ENCODE results near the gene RHBDD2.
"Not testable (repeated sequence)": the region's sequence is repeated elsewhere in the genome, so short reads cannot be mapped to it uniquely, and the experiment has no call there.

Gene RHBDD2

DNA sequence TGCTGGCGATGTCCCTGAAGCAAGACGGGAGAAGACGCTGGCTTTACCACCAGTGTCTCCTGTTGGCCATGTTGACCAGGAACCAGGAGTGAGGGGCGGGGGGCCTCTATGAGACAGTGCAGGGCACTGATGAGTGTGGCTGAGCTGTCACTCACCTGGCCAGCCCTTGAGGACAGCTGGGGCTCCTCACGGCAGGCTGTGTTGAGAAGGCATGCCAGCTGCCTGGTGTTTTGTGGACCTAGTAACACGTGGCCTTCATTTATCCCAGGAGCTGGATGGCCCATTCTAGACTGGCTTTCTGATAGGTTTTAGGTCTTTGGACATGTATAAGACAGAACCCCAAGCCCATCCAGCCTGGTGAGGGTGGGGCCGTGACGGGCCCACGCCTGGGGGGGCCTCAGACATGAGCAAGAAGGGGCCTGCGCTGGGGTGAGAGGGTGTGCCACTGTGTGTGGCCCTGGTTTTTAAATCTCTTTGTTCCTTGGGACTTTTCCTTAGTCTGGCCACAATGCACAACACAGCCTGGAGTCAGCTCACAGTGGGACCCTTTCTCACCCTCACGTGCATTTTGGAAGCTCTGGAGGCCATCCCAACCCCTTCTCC, 10.5 kb downstream of the RHBDD2 start:
- DNase-seq (ENCODE audit: low read depth), result no peak

DNA sequence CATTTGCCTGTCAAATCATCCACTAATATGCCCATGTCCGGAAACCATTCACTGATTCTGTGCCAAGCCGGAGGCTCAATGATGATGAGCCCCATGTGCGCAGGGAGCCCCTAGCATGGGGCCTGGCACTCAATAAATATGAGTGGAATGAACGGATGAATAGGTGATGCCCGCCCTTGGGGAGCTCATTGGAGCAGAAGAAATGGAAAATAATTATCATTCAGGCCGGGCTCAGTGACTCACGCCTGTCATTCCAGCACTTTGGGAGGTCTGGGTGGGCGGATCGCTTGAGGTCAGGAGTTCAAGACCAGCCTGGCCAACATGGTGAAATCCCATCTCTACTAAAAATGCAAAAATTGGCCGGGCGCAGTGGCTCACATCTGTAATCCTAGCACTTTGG, 11.0 kb downstream of the RHBDD2 start:
- no peak for DNase-seq (ENCODE audit: low read depth)

DNA sequence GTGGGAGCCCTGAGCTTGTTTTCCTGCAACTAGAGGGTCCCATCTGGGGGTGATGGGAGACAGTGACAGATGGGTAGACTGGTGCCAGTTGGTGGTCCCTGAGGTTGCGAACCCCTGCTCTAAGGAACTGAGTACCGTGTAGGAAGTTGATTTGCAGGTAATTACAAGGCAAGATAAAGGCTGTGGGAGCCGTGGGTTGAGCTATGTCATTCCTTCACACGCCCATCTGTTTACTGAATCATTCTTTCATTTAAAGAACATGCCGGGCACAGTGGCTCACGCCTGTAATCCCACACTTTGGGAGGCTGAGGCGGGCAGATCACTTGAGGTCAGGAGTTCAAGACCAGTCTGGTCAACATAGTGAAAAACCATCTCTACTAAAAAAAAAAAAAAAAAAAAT, 12.4 kb downstream of the RHBDD2 start:
- not testable (repeated sequence) for DNase-seq (ENCODE audit: low read depth)

DNA sequence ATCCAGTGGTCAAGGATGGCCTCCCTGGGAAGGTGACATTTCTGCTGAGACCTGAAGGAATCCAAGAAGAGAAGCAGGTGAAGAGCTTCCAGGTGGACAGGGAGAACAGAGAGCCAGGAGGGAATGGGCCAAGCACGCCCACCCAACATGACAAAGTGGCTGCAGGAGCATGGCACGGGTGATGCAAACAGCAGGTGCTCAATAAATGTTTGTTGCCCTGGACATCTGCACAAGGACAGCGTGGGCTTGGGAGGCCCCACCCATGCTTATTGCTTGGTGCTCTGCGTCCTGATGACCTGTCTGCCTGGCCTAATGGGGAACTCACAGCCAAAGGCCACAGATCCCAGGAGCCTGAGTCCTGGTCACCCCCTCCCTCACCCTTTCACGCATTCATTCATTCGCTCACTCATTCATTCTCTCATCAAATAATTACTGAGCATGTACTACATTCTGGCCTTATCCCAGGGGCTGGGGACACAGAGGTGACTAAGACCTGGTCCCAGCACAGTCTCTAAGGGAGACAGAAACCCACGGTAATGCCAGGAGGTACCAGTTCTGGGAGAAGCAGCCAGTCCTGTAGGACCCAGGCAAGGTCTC, 13.1 kb downstream of the RHBDD2 start:
- DNase-seq (ENCODE audit: low read depth), result no peak

DNA sequence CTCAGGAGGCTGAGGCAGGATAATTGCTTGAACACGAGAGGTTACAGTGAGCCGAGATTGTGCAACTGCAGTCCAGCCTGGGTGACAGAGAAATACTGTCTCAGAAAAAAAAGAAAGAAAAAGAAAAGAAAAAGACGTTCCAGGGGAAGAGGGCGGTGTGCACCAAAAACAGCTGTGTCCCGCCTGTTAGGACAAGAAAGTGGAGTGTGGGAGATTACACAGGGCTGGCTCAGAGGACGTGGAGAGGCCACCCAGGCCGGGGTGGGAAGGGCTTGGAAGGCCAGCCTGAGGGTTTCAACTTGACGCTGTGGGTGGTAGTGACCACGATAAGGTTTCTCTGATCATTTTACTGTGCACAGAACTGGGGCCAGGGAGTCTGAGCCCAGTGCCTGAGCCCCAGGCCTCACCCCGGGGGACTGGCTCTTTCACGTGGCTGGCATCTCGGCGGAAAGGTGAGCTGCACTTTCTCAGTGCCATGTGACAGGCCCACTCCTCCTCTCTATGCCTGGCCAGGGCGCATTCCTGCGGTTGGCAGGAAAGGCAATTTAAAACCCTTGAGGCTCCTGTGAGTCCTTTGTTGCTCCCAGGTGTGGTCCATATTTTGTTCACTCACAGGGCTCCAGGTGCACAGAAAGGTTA, 13.9 kb downstream of the RHBDD2 start:
- no peak for DNase-seq (ENCODE audit: low read depth)

DNA sequence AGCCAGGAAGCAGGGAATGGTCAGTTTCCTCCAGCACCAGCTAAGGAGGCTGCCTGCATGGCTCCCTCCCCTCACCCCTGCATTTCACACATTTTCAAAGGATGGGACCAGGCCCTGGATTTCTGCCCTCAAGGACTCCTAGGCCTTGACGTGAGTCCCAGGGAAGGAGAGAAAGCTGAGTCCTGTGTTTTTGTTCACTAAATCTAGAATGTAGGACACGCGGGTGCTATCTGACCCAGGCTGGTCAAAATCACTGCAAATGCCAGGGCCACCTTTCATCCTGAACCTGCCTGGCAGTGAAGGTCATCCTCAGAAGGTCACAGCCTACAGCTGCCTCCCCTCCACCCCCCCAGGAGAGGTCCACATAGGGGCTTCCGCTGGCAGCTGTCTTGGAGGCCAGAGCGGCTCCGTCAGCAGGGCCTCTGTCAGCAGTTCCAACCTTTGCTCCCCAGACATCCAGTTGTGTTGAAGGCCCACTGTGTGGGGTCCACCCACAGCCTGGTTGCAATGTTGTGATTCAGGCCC, 18.0 kb downstream of the RHBDD2 start:
- no peak for DNase-seq (ENCODE audit: low read depth)

DNA sequence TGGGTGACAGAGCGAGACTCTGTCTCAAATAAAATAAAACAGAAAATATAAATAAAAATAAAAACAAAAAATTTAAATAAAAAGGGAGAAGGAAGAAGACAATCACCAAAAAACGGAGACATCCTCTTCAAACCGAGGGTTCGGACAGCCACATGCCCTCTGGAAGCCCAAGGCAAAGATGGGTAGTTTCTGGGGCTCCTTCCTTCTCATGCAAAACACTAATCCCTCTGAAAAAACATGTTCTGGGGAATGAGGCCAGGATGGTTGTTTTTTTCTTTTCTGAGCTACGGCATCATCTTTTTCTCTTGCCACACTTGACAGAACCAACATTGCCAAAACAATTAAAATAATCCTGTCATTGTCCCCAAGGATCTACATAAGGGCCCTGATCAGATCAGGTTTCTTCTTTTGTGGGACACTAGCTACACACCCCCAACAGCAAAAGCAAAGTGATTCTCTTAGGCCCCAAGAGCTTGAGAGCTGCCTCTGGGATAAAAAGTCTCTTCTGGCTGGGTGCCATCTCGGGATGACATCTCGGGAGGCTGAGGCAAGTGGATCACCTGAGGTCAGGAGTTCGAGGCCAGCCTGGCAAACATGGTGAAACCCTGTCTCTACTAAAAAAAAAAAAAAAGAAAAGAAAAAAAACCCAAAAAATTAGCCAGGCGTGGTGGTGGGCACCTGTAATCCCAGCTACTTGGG, 21.9 kb downstream of the RHBDD2 start:
- DNase-seq (ENCODE audit: low read depth), result no peak

DNA sequence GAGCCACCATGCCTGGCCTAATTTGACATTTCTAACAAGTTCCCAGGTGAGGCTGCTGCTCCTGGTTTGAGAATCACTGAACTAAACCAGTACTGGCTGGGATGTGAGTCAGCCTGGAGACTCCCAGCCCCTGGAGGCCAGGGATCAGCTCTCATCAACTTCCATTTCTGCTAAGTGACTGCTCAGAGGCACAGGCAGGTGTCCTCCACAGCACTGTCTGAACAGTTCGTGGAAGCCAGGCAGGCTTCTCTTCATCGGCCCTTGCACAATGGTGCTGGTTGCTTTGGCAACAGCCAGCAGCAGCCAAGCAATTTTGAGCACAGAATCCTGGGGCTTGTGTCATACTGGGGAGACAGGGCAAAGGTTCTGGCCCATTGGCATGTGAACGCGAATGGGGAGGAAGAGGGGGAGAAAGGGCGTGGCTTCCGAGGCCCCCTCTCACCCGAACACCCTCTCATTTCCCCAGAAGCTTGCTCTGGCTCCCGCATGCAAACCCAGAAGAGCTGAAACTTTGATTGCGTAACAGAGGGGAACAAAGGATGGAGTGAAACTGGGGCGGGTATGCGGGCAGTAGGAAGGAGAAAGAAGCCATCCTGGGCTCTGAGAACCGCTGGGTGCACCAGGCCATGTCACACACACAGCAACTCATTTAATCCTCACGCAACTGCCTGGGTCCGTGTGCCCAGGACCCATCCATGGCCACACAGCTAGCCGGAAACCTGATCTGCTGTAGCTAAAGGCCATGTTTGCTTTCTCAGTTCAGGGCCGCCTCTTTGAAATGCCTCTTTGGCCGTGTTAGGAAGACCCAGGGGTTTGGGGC, 27.2 kb downstream of the RHBDD2 start:
- DNase-seq (ENCODE audit: low read depth), result no peak

DNA sequence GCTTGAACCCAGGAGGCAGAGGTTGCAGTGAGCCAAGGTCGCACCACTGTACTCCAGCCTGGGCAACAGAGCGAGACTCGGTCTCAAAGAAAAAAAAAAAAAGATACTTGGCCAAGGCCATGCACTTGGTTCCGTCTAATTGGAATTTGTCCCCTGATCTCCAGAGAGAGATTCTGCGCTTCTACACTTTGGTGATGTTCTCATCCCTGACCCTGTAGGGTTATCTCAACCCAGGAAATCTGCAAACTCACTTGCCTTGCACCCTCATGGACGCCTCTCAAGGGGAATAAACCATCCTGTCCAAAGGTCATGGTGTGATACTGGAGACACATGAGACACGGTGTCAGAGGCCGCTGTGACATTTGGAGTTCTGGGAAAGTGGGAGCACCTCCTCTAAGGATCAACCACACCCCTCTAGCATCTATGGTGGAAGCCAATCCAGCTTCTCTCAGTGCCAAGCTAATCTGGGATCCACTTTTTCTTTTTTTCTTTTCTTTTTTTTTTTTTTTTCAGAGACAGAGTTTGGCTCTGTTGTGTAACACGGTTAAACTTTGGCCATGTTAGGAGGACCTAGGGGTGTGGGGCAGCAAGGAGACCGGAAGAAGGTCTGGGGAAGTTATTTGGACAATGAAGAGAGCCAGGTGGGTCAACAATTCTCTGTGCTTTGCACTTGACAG, 28.3 kb downstream of the RHBDD2 start:
- no peak for DNase-seq (ENCODE audit: low read depth)

DNA sequence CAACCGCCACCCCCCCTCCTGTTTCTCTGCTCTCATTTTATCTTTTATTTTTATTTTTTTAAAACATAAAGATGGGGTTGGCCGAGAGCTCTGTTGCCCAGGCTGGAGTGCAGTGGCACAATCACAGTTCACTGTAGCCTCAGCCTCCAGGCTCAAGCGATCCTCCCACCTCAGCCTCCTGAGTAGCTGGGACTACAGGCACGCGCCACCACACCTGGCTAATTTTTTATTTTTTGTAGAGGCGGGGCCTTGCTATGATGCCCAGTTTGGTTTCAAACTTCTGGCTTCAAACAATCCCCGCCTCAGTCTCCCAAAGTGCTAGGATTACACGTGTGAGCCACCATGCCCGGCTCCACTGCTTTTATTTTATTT, 28.8 kb downstream of the RHBDD2 start:
- not testable (repeated sequence) for DNase-seq (ENCODE audit: low read depth)

DNA sequence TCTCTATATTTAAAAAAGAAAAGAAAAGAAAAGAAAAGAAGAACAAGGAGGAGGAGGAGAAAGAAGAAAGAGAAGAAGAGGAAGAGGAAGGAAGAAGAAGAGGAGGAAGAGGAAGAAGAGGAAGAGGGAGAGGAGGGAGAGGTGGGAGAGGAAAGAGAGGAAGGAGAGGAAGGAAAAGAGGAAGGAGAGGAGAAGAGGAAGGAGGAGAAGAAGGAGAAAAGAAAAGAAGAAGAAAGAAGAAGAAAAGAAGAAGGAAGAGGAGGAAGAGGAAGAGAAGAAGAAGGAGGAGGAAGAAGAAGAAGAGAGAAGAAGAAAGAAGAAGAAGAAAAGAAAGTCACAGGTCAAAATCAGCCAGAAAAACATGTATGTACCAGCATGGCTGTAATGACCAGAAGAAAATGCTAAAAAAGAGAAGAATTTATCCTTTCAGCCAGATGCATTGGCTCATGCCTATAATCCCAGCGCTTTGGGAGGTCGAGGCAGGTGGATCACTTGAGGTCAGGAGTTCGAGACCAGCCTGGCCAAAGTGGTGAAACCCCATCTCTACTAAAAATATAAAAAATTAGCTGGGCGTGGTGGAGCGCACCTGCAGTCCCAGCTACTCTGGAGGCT, 30.8 kb downstream of the RHBDD2 start:
- DNase-seq (ENCODE audit: low read depth), result no peak

DNA sequence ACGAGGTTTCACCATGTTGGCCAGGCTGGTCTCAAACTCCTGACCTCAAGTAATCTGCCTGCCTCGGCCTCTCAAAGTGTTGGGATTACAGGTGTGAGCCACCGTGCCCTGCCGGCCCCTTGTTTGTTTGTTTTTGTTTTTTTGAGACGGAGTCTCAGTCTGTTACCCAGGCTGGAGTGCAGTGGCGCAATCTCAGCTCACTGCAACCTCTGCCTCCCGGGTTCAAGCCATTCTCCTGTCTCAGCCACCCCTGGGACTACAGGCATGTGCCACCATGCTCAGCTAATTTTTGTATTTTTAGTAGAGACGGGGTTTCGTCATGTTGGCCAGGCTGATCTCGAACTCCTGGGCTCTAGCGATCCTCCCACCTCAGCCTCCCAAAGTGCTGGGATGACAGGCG, 32.4 kb downstream of the RHBDD2 start:
- not testable (repeated sequence) for DNase-seq (ENCODE audit: low read depth)

DNA sequence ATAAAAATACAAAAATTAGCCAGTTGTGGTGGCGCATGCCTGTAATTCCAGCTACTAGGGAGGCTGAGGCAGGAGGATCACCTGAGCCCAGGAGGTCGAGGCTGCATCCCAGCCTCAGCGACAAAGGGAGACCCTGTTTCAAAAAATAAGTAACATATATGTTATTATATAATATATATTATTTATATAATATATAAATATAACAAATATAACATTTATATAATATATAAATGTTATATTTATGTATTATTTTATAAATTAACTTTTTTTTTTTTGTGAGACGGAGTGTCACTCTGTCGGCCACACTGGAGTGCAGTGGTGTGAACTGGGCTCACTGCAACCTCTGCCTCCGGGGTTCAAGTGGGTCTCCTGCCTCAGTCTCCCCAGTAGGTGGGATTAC, 34.6 kb downstream of the RHBDD2 start:
- no peak for DNase-seq (ENCODE audit: low read depth)

DNA sequence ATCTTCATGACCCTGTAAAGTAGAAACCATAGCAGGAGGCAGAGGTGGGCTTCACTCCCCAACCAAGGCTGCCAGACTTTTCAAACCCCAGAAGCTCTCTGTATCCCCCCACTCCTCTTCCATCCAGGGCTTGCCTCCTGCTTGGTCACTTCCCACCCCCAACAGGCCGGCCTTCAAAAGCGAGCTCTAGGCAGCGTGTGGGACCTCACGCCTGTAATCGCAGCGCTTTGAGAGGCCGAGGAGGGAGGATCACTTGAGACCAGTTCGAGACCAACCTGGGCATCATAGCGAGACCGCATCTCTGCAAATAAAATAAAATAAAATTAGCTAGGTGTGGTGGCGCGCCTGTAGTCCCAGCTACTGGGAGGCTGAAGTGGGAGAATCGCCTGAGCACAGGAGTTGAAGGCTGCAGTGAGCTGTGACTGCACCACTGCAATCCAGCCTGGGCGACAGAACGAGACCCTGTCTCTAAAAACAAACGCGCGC, 35.4 kb downstream of the RHBDD2 start:
- DNase-seq (ENCODE audit: low read depth), result no peak

DNA sequence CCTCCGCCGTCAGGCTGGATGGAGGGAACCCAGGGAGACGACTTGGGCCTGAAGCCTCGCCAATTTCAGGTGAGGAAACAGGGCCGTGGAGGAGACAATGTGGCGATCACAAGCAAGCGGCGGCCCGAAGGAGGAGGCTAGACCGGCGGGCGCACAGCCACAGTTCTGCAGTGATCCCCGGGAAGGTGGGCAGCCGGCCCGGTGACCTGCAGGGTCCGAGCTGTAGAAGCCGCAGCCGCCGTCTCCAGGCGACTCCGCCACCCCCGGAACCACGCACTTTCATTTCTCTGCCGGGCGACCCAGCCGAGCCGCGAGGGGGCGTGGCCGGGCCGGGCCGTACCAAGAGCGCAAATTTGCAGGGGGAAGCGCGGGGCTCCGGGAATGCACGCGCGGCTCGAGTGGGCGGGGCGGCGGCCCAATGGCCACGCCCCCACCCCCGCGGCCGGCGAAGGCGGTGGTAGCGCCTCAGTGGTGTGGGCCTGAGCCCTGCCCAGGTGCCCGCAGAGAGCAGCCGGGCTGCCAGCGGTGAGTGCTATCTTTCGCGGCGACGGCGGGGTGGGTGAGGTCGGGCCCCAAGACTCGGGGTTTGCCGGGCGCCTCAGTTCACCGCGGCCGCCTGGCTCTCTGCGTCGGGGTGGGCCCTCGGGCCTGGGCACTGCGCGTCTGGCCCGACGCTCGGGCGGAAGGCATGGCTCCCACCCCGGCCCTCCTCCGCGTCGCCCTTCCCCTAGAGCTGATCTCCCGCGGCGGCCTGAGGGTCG, 36.0 kb downstream of the RHBDD2 start, which contains the start of gene POR:
TSS of gene POR (plus strand) at position 501 of the 761 bp plus-strand sequence. CDS start 38,847 bp downstream, outside the sequence.
- peak; percentile 96 for DNase-seq (ENCODE audit: low read depth)

DNA sequence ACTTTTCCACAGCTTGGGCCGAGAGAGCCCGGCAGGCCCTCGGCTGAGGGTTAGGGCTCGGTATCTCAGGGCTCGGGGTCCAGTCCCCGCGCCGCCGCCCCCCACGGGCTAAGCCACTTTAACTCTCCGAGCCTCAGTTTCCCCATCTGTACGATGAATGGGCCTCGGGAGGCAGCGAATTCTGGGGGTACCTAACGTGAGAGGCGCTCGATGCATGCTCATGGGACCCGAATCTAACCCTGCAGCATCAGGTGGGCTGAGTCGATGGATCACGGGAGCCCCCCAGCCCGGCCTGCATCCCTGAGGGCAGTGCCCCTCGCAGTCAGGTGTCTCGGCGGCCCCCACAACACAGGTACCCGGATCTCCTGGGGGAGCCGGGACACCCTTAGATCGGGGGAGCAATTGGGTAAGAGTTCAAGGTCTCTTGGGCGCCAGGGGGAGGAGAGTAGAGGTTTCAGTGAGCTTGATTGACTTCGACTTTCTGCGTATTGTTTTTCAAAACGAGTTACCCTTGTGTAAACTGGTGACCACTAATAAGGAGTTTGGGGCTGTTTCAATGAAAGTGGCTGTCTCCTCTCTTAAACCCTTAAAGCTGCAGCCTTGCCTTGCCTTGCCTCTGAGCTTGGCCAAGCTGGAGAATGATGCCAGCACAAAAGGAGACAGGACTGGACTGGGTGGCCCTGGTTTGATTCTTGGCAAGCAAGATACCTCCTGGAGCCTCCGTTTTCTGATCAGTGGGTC, 36.8 kb downstream of the RHBDD2 start:
- DNase-seq (ENCODE audit: low read depth), result no peak

DNA sequence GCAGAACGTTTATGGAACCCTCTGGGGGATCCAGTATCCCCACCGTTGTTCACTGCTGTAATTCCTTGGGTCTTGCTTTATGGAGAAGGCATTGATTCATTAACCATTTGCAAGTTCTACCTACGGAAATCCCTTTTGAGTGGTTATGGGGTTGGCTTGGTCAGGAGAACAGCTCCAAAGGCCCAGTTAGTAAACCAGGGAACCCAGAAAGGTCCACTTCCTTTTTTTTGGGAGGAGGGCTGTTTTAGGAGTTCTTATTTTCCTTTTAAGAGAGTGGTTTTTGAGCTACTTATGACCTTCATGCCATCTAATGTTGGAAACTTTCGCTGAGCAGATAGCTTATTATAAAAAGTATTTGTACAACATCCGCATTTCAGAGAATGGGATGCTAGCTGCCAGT, 37.4 kb downstream of the RHBDD2 start:
- DNase-seq (ENCODE audit: low read depth), result no peak

DNA sequence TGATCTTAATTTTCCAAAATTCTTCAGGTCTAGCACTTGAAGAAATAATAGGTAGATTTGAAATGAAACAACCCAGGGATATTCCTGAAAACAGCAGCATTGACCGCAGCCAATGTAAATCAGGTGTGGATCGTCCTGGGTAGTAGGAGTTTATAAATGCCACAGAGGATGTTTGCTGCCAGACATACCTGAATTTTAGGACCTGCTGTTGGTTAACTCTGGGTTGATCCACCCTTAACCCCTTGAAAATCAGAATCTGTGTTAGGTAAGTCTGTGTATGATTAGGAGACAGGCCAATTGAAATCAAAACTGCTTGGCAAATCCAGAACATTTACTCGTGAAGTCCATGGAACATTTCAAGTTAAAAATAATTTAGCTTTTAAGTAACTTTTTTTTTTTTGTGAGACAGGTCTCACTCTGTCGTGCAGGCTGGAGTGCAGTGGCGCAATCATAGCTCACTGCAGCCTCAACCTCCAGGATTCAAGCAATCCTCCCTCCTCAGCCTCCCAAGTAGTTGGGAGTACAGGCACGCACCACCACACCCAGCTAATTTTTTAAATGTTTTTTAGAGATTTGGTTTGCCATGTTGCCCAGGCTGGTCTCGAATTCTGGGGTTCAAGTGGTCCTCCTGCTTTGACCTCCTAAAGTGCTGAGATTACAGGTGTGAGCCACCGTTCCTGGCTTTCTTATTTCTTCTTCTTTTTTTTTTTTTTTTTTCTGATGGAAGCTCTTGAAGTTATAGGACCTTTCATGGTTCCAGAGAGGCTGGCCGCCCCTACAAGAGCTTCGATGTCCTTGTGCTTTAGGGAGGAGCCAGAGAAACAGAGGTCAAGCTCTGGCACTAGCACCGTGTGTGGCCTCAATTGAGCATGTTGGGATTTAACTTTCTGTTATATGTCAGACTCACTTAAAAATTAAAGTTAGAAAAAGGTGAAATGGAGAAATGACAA, 38.1 kb downstream of the RHBDD2 start:
- no peak for DNase-seq (ENCODE audit: low read depth)
